T-cell (primary cell): ENCODE measurements around the gene ABCB9. TPM values are rescaled to one million over a fixed set of nuclear protein-coding genes. Genes with fewer than 3 reads are reported as not detected.

Experiments used
- ATAC-seq, 4 experiments: fragments of 200-7000 bp in 3 of 4; fragments of 150-1000 bp in 1 of 4; cut with Tn5 transposase; replicated peaks in 1 of 4; 1 replicate in 3 of 4; 2 replicates in 1 of 4; pipeline ENCODE4 v1.10.0; 2021; ENCODE audit warnings: moderate library complexity in 3 of 4, mild to moderate bottlenecking in 2 of 4, moderate number of reproducible peaks in 1 of 4
- CTCF ChIA-PET, 2 donors: fragments of 300-600 bp; sonication (Branson Sonifier 250); formaldehyde crosslinking; loops; one replicate each; lab custom pipeline; 2022; ENCODE audit warnings: antibody characterized with exemption in 2 of 2; lab: Charles Lee
- POLR2A ChIA-PET, 2 donors: fragments of 300-600 bp; sonication (Branson Sonifier 250); formaldehyde crosslinking; loops; one replicate each; lab custom pipeline; 2022; ENCODE audit warnings: antibody characterized with exemption in 2 of 2; lab: Charles Lee
- DNase-seq, 35 experiments: peaks; one replicate each; pipeline versions ENCODE4 v3.0.0 to v3.0.0-alpha.2; 2013 to 2023
- H3K27ac ChIP-seq: one replicate; pipeline ENCODE4 v1.5.1; 2013; ENCODE audit warnings: low read length
- H3K27me3 ChIP-seq, 2 experiments: replicated peaks in 1 of 2; 1 replicate in 1 of 2; 2 replicates in 1 of 2; pipeline versions ENCODE4 v1.6.1 to v1.7.0; 2013; ENCODE audit warnings: low read length in 1 of 2, mixed read lengths in 1 of 2; ENCODE audit not compliant: control insufficient read depth in 2 of 2, insufficient read depth in 2 of 2; ENCODE audit errors: extremely low read depth in 1 of 2
- H3K36me3 ChIP-seq, 2 donors: 1 replicate in 1 of 2; 2 replicates in 1 of 2; pipeline versions ENCODE4 v1.6.1 to v1.7.0; 2013; ENCODE audit warnings: low read length in 1 of 2; ENCODE audit not compliant: control insufficient read depth in 2 of 2, insufficient read depth in 1 of 2; ENCODE audit errors: extremely low read depth in 1 of 2
- H3K4me1 ChIP-seq, 2 experiments: 1 replicate in 1 of 2; 2 replicates in 1 of 2; pipeline versions ENCODE4 v1.6.1 to v1.7.0; 2013; ENCODE audit warnings: low read length in 2 of 2, mixed read lengths in 1 of 2; ENCODE audit not compliant: insufficient read depth in 2 of 2, control insufficient read depth in 1 of 2; ENCODE audit errors: extremely low read depth in 1 of 2
- H3K4me3 ChIP-seq, 2 donors: 1 replicate in 1 of 2; 2 replicates in 1 of 2; pipeline versions ENCODE4 v1.5.1 to v1.7.0; 2013; ENCODE audit warnings: mild to moderate bottlenecking in 2 of 2, low read length in 1 of 2, moderate library complexity in 1 of 2; ENCODE audit not compliant: control insufficient read depth in 1 of 2; ENCODE audit errors: extremely low read depth in 1 of 2
- H3K9me3 ChIP-seq: 2 replicates; pipeline ENCODE4 v1.7.0; 2013
- H3K27ac Mint-ChIP-seq, 2 donors: one replicate each; pipeline ENCODE4 v1.8.0; 2020 to 2021; ENCODE audit warnings: mild to moderate bottlenecking in 2 of 2, mixed read lengths in 2 of 2
- H3K27me3 Mint-ChIP-seq, 2 donors: one replicate each; pipeline ENCODE4 v1.8.0; 2021 to 2022; ENCODE audit warnings: mixed read lengths in 2 of 2
- H3K36me3 Mint-ChIP-seq: one replicate; pipeline ENCODE4 v1.8.0; 2021; ENCODE audit warnings: mixed read lengths
- H3K4me1 Mint-ChIP-seq, 3 donors: one replicate each; pipeline ENCODE4 v1.8.0; 2020 to 2022; ENCODE audit warnings: mixed read lengths in 3 of 3, mild to moderate bottlenecking in 1 of 3
- H3K4me3 Mint-ChIP-seq, 3 donors: one replicate each; pipeline ENCODE4 v1.8.0; 2020 to 2022; ENCODE audit warnings: mild to moderate bottlenecking in 3 of 3, mixed read lengths in 3 of 3, moderate library complexity in 3 of 3
- H3K9me3 Mint-ChIP-seq, 3 donors: one replicate each; pipeline ENCODE4 v1.8.0; 2020 to 2022; ENCODE audit warnings: mixed read lengths in 3 of 3
- WGBS: methylation state at CpG from one replicate; pipeline ENCODE4 v1.1.5; 2013; ENCODE audit warnings: missing lambda C conversion rate; ENCODE audit not compliant: insufficient coverage; 5-methylcytosine and 5-hydroxymethylcytosine counted together
- total RNA-seq, 35 experiments: library from RNA in 6 of 35; stranded (reverse) in 6 of 35; fragments of 120-200 nt in 1 of 35; gene quantifications; one replicate each; pipeline versions ENCODE4 v1.2.1 to v1.2.4 and lab custom pipeline; 2013 to 2026

The ABCB9 gene
- total RNA-seq, 5 donors from 2014 or later (not counting 1 experiment from before 2014, with no cell fraction given) = 5.6 to 7.2 (median 6.1) TPM

DNA sequence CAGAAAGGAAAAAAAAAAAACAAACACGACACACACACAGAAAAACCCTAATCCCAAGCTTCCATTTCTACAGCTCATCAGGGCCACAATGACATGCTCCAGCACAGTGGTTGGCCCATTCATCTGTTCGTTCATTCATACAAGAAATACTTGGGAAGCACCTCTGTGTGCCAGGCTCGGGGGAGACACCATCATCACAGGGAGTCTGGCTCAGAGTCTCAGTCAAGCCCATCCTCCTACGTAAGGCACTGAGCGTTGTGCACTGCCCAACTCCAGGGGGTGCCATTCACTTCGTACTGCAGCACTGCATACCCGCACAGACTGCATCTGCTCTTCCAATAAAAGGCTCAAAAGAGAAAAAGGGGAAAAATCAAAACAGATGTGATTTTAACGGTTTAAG lies 85.6 kb downstream of the ABCB9 start:
- DNase-seq = peak in 1 of 35 experiments; percentile 46
- Mint-ChIP-seq H3K27ac (peak overlapping the region; percentile 83 to 84), H3K27me3 (no peaks in the 10 kb centered on the region), H3K36me3 (peaks cover 24% of the 10 kb centered on the region), H3K4me1 (peaks cover 92 to 94% (median 94%) of the 10 kb centered on the region in 3 donors), H3K9me3 (no peaks in the 10 kb centered on the region), H3K4me3 (peak overlapping the region in 2 of 3 donors; percentile 18 to 40)
- no peak overlapping the region for H3K4me3 ChIP-seq
- H3K9me3 ChIP-seq = no peaks in the 10 kb centered on the region
- 59% methylated on average over 2 of the region's 8 CpGs for WGBS
- CTCF ChIA-PET = interaction anchor here (0.6 to 1.0 kb wide), 2 partner anchors 9 to 13 kb away, joined by 3 to 7 read pairs; no protein-coding TSS in a partner anchor
- ATAC-seq = peak; percentile 33 to 59 (median 47)
- POLR2A ChIA-PET = interaction anchor here (0.5 to 1.0 kb wide), 3 partner anchors 13 to 18 kb away, joined by 3 to 4 read pairs (median 4); no protein-coding TSS in a partner anchor
- peaks cover 19 to 55% of the 10 kb centered on the region in 2 experiments for H3K4me1 ChIP-seq
- H3K36me3 ChIP-seq = no peaks in the 10 kb centered on the region
- H3K27ac ChIP-seq = peak overlapping the region; percentile 35
- H3K27me3 ChIP-seq = no peaks in the 10 kb centered on the region

DNA sequence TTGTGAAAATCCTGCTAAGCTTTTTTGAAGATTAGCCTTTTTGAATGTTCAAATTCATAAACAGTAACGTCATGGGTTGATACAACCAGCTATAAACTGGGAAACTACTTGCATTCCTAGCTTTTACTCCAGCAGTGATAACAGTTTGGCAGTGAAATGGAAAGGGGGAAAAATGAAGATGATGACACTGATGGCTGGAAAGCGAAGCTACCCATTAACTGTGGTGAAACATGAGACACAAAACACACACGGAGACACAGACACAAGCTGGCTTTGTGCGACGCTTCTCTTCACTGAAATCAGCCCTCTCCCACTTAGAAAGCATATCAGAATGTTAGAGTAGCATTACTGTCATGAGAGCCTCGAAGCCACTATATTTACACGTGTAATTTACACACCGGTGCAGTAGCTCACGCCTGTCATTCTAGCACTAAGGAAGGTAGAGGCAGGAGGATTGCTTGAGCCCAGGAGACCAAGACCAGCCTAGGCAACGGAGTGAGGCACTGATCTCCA lies 86.1 kb downstream of the ABCB9 start:
- Mint-ChIP-seq H3K27me3 (no peaks in the 10 kb centered on the region), H3K9me3 (no peaks in the 10 kb centered on the region), H3K4me1 (peaks cover 97 to 99% (median 98%) of the 10 kb centered on the region in 3 donors), H3K4me3 (no peak overlapping the region), H3K36me3 (peaks cover 24% of the 10 kb centered on the region), H3K27ac (peak overlapping the region; percentile 83 to 84)
- Histone ChIP-seq H3K4me1 (peaks cover 19 to 59% of the 10 kb centered on the region in 2 experiments), H3K27ac (no peak overlapping the region), H3K36me3 (no peaks in the 10 kb centered on the region), H3K27me3 (no peaks in the 10 kb centered on the region), H3K4me3 (no peak overlapping the region), H3K9me3 (no peaks in the 10 kb centered on the region)
- WGBS = 97% methylated on average over 5 of the region's 10 CpGs
- ChIA-PET POLR2A (interaction anchor here (0.5 to 1.1 kb wide), 5 partner anchors 8 to 18 kb away, joined by 3 to 8 read pairs (median 4); no protein-coding TSS in a partner anchor), CTCF (interaction anchor here (0.5 to 1.4 kb wide), 7 partner anchors 8 to 1206 kb away, joined by 3 to 7 read pairs (median 3); partner anchors contain the start of genes CCDC62 (in 1 of the 2) and OGFOD2 (in 1 of the 2))
- DNase-seq (no peak), ATAC-seq (no peak)

Other genes starting within 250 kb of the ABCB9 start
- gene HCAR3, start 249.7 kb downstream of the ABCB9 start, total RNA-seq = not detected
- gene HCAR1, start 235.6 kb downstream of the ABCB9 start, total RNA-seq = under 1 TPM in 2 of 5 donors, not detected in 3; 0.06 to 0.19 TPM
- 10 to 100 TPM; 36.6 to 50.6 (median 44.7) TPM for gene DENR, start 213.6 kb downstream of the ABCB9 start, total RNA-seq
- 1 to 10 TPM in 2 of 5 donors, under 1 TPM in 3; 0.70 to 1.5 (median 0.90) TPM for gene CCDC62, start 191.9 kb downstream of the ABCB9 start, total RNA-seq
- 100 to 1,000 TPM; 108 to 123 (median 116) TPM for gene HIP1R, start 131.0 kb downstream of the ABCB9 start, total RNA-seq
- gene VPS37B, start 70.3 kb downstream of the ABCB9 start, total RNA-seq = 10 to 100 TPM; 25.9 to 85.8 (median 34.6) TPM
- gene OGFOD2, start 8.8 kb upstream of the ABCB9 start, total RNA-seq = 10 to 100 TPM; 17.4 to 45.3 (median 43.7) TPM
- gene ARL6IP4, start 14.2 kb upstream of the ABCB9 start, total RNA-seq = 100 to 1,000 TPM; 134 to 231 (median 204) TPM
- 10 to 100 TPM; 32.0 to 56.5 (median 34.8) TPM for gene PITPNM2, start 184.6 kb upstream of the ABCB9 start, total RNA-seq